HepG2 (cell line): ENCODE data around the gene ZFR. TPM values are rescaled to one million over a fixed set of nuclear protein-coding genes. Genes with fewer than 3 reads are reported as not detected.

Experiments used
- ATAC-seq: fragments of 200-7000 bp; cut with Tn5 transposase; 3 replicates; pipeline ENCODE4 v1.9.1; 2020; ENCODE audit warnings: mild to moderate bottlenecking, moderate library complexity
- BruUV-seq: library from RNA; stranded (reverse); fragments of 400-500 nt; replicated peaks from 2 replicates; lab custom pipeline; 2021; lab: Mats Ljungman, UMichigan
- CTCF ChIA-PET: fragments of 300-600 bp; formaldehyde crosslinking; extraction: SDS; loops from one replicate; lab custom pipeline; 2021; ENCODE audit warnings: low total read pairs, inconsistent platforms, low intra/inter-chr PET ratio; lab: Yijun Ruan, JAX
- POLR2A ChIA-PET: fragments of 350-600 bp; sonication (Branson Sonifier 250); formaldehyde crosslinking; loops from one replicate; lab custom pipeline; 2020; ENCODE audit warnings: antibody characterized with exemption, inconsistent platforms; lab: Yijun Ruan, JAX
- DNase-seq: peaks from one replicate; pipeline ENCODE4 v3.0.0-alpha.2; 2015; ENCODE audit warnings: low spot score
- FAIRE-seq: peaks from 3 replicates; lab custom pipeline; 2011; peaks lifted over from hg19 to GRCh38; lab: Jason Lieb, UNC
- H2AFZ ChIP-seq: one replicate; pipeline ENCODE4 v1.6.1; 2011; ENCODE audit warnings: low read length, inconsistent platforms
- H3K27ac ChIP-seq: fragments of 300-600 bp; 3 replicates; pipeline ENCODE4 v1.8.0; 2011; ENCODE audit warnings: mixed run types, mild to moderate bottlenecking, mixed read lengths, low read length, inconsistent platforms; ENCODE audit not compliant: insufficient read depth; ENCODE audit errors: extremely low read length
- H3K27me3 ChIP-seq, 2 experiments: fragments of 200-600 bp in 1 of 2; 2 replicates in 1 of 2; 3 replicates in 1 of 2; pipeline versions ENCODE4 v1.6.0 to v1.8.0; 2011; ENCODE audit warnings: low read length in 2 of 2, mild to moderate bottlenecking in 2 of 2, moderate library complexity in 2 of 2, inconsistent platforms in 1 of 2; ENCODE audit not compliant: insufficient read depth in 2 of 2, control insufficient read depth in 1 of 2
- H3K36me3 ChIP-seq, 2 experiments: fragments of 200-600 bp in 1 of 2; replicated peaks in 1 of 2; 2 replicates in 1 of 2; 3 replicates in 1 of 2; pipeline versions ENCODE4 v1.5.1 to v1.8.0; 2011; ENCODE audit warnings: low read length in 2 of 2, inconsistent platforms in 1 of 2; ENCODE audit not compliant: insufficient read depth in 2 of 2, control insufficient read depth in 1 of 2
- H3K4me1 ChIP-seq: 2 replicates; pipeline ENCODE4 v1.5.1; 2012; ENCODE audit warnings: low read length, inconsistent platforms; ENCODE audit not compliant: insufficient read depth
- H3K4me2 ChIP-seq: 2 replicates; pipeline ENCODE4 v1.6.0; 2011; ENCODE audit warnings: low read depth, low read length, inconsistent platforms
- H3K4me3 ChIP-seq, 3 experiments: fragments of 200-600 bp in 1 of 3; sonication (generic), shearing (Covaris generic) in 1 of 3; replicated peaks in 1 of 3; 2 replicates each; pipeline ENCODE4 v1.5.1; 2011 to 2016; ENCODE audit warnings: low read length in 3 of 3, inconsistent platforms in 2 of 3, low read depth in 2 of 3, mild to moderate bottlenecking in 2 of 3, control low read depth in 1 of 3, mixed read lengths in 1 of 3; ENCODE audit not compliant: insufficient read depth in 1 of 3
- H3K79me2 ChIP-seq: one replicate; pipeline ENCODE4 v1.6.1; 2011; ENCODE audit warnings: low read length, inconsistent platforms; ENCODE audit not compliant: insufficient read depth
- H3K9ac ChIP-seq: 2 replicates; pipeline ENCODE4 v1.6.0; 2011; ENCODE audit warnings: mild to moderate bottlenecking, low read depth, low read length, inconsistent platforms; ENCODE audit not compliant: insufficient read depth
- H3K9me3 ChIP-seq: 2 replicates; pipeline ENCODE4 v1.5.1; 2012; ENCODE audit warnings: mild to moderate bottlenecking, low read length
- H4K20me1 ChIP-seq: 2 replicates; pipeline ENCODE4 v1.6.0; 2011; ENCODE audit warnings: inconsistent platforms, mild to moderate bottlenecking, low read length, moderate library complexity; ENCODE audit not compliant: insufficient read depth
- BRD4 ChIP-seq: sonication (generic); formaldehyde crosslinking; IDR thresholded peaks from 2 replicates; pipeline ENCODE4 v1.4.0; 2020; ENCODE audit warnings: missing genetic modification reagents
- MEF2D ChIP-seq: sonication (generic); formaldehyde crosslinking; IDR thresholded peaks from 2 replicates; pipeline ENCODE4 v1.5.1; 2020; ENCODE audit warnings: mild to moderate bottlenecking, missing genetic modification reagents
- PBX3 ChIP-seq: sonication (generic); formaldehyde crosslinking; IDR thresholded peaks from 2 replicates; pipeline ENCODE4 v1.8.1; 2023; ENCODE audit warnings: missing genetic modification reagents, inconsistent platforms, borderline replicate concordance
- SALL2 ChIP-seq: sonication (generic); formaldehyde crosslinking; IDR thresholded peaks from 2 replicates; pipeline ENCODE4 v1.8.1; 2023; ENCODE audit warnings: mild to moderate bottlenecking, missing genetic modification reagents, inconsistent platforms
- SNAPC4 ChIP-seq: sonication (generic); formaldehyde crosslinking; IDR thresholded peaks from 2 replicates; pipeline ENCODE4 v1.4.0; 2020; ENCODE audit warnings: mild to moderate bottlenecking, missing genetic modification reagents
- ZMAT3 ChIP-seq: sonication (generic); formaldehyde crosslinking; conservative IDR thresholded peaks from 2 replicates; pipeline ENCODE4 v1.7.0; 2021; ENCODE audit warnings: missing genetic modification reagents
- ZNF775 ChIP-seq: sonication (generic); formaldehyde crosslinking; IDR thresholded peaks from 2 replicates; pipeline ENCODE4 v1.4.0; 2020; ENCODE audit warnings: missing genetic modification reagents, mild to moderate bottlenecking, moderate library complexity, borderline replicate concordance
- ZSCAN30 ChIP-seq: sonication (generic); formaldehyde crosslinking; IDR thresholded peaks from 2 replicates; pipeline ENCODE4 v1.5.0; 2020; ENCODE audit warnings: mild to moderate bottlenecking, missing genetic modification reagents
- WGBS: methylation state at CpG from one replicate; pipeline ENCODE4 v1.1.6; 2017; ENCODE audit warnings: low lambda C conversion rate; 5-methylcytosine and 5-hydroxymethylcytosine counted together
- in situ Hi-C: cut with HindIII; loops from 2 replicates; pipeline ENCODE4 v1.10.0; 2017; ENCODE audit warnings: low pct_unique_long_range_greater_than_20kb; ENCODE audit not compliant: extremely low pct_ligation_motif_present
- intact Hi-C: fragments of 100-400 bp; cut with micrococcal nuclease; formaldehyde crosslinking; loops from one replicate; pipeline ENCODE4 v1.10.0; 2022; ENCODE audit not compliant: unreplicated experiment
- polyA plus RNA-seq, 8 experiments: library from polyadenylated mRNA; depleted of rRNA in 3 of 8; stranded (reverse) in 7 of 8; unstranded in 1 of 8; fragments of >200 nt; fragmentation: Illumina TruSeq in 4 of 8; extraction: Trizol in 4 of 8; gene quantifications; 2 replicates each; pipeline versions ENCODE4 v1.2.1 to v1.2.3, GENCODE V29; 2011 to 2016; ENCODE audit warnings: low read depth in 4 of 8, missing spikeins in 1 of 8, mixed read lengths in 1 of 8; ENCODE audit not compliant: insufficient read depth in 1 of 8
- total RNA-seq, 5 experiments: library from RNA; depleted of rRNA; stranded (reverse); fragments of >200 nt; fragmentation: Illumina TruSeq; extraction: Trizol; gene quantifications; 2 replicates each; pipeline ENCODE4 v1.2.3, GENCODE V29; 2016; ENCODE audit warnings: low read depth in 1 of 5
- TF ChIP-seq, protein P1 (sequence below): sonication (generic); formaldehyde crosslinking; IDR thresholded peaks from 2 replicates; pipeline ENCODE4 v1.5.0; 2020; ENCODE audit warnings: mild to moderate bottlenecking, missing genetic modification reagents, moderate library complexity
- TF ChIP-seq, protein P2 (sequence below): IDR thresholded peaks from 2 replicates; pipeline ENCODE4 v1.6.1; 2016; ENCODE audit warnings: mild to moderate bottlenecking

Gene ZFR
- total and polyA plus RNA-seq, 2 of the 13 experiments (the other 11 are each of a cell fraction or from before 2014, with no cell fraction given): 89.0 to 92.8 TPM

DNA sequence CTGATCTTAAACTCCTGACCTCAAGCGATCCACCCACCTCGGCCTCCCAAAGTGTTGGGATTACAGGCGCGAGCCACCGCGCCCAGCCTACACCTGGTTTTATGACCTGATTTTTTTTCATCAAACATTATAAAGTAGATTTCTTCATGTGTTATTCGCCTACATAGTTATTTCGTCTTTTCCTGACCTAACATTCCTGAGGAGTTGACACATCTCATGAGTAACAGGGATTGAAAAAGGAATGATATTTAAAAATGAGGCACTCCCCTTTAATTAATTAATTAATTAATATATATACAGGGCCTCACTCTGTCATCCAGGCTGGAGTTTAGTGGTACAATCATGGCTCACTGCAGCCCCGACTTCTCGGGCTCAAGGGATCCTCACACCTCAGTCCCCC lies 111.6 kb downstream of the ZFR start:
- no peaks in the 10 kb centered on the region for H4K20me1 ChIP-seq
- no peak for DNase-seq
- ChIA-PET POLR2A (no interaction called here), CTCF (no interaction called here)
- peaks cover 53% of the 10 kb centered on the region for H3K4me1 ChIP-seq
- over 99% methylated on average over 10 of the region's 10 CpGs for WGBS
- H3K79me2 ChIP-seq: no peaks in the 10 kb centered on the region
- peaks cover 15% of the 10 kb centered on the region for H3K9me3 ChIP-seq
- no peak overlapping the region for H3K4me2 ChIP-seq
- H3K27ac ChIP-seq: no peak overlapping the region
- ATAC-seq: no peak
- no TSS peak for BruUV-seq
- no peak overlapping the region for H3K4me3 ChIP-seq
- H3K36me3 ChIP-seq: no peaks in the 10 kb centered on the region
- no peak overlapping the region for H3K9ac ChIP-seq
- H2AFZ ChIP-seq: no peak overlapping the region
- no peak for FAIRE-seq
- intact Hi-C loops (loop anchor here (5.0 to 10.0 kb wide), 2 partner anchors 61 to 168 kb away; no protein-coding TSS in a partner anchor), in situ Hi-C loops (no loop called here)
- no peaks in the 10 kb centered on the region for H3K27me3 ChIP-seq
- TF ChIP-seq ZNF775 (CRISPR knock-in tag): no peak
- TF ChIP-seq MEF2D: no peak
- TF ChIP-seq, protein P1, sequence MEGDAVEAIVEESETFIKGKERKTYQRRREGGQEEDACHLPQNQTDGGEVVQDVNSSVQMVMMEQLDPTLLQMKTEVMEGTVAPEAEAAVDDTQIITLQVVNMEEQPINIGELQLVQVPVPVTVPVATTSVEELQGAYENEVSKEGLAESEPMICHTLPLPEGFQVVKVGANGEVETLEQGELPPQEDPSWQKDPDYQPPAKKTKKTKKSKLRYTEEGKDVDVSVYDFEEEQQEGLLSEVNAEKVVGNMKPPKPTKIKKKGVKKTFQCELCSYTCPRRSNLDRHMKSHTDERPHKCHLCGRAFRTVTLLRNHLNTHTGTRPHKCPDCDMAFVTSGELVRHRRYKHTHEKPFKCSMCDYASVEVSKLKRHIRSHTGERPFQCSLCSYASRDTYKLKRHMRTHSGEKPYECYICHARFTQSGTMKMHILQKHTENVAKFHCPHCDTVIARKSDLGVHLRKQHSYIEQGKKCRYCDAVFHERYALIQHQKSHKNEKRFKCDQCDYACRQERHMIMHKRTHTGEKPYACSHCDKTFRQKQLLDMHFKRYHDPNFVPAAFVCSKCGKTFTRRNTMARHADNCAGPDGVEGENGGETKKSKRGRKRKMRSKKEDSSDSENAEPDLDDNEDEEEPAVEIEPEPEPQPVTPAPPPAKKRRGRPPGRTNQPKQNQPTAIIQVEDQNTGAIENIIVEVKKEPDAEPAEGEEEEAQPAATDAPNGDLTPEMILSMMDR (CRISPR knock-in tag): no peak
- no peak for TF ChIP-seq SNAPC4 (CRISPR knock-in tag)
- TF ChIP-seq BRD4: no peak
- no peak for TF ChIP-seq SALL2 (CRISPR knock-in tag)
- no peak for TF ChIP-seq ZMAT3 (CRISPR knock-in tag)
- TF ChIP-seq PBX3 (CRISPR knock-in tag): no peak
- no peak for TF ChIP-seq ZSCAN30
- TF ChIP-seq, protein P2, sequence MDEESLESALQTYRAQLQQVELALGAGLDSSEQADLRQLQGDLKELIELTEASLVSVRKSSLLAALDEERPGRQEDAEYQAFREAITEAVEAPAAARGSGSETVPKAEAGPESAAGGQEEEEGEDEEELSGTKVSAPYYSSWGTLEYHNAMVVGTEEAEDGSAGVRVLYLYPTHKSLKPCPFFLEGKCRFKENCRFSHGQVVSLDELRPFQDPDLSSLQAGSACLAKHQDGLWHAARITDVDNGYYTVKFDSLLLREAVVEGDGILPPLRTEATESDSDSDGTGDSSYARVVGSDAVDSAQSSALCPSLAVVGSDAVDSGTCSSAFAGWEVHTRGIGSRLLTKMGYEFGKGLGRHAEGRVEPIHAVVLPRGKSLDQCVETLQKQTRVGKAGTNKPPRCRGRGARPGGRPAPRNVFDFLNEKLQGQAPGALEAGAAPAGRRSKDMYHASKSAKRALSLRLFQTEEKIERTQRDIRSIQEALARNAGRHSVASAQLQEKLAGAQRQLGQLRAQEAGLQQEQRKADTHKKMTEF (CRISPR knock-in tag): no peak
